Measurements from ENCODE around the gene RTN4R. TPM values are rescaled to one million over a fixed set of nuclear protein-coding genes. Genes with fewer than 3 reads are reported as not detected.

Gene RTN4R
- total RNA-seq, 1 experiment from 2014 or later: 19.0 TPM

DNA sequence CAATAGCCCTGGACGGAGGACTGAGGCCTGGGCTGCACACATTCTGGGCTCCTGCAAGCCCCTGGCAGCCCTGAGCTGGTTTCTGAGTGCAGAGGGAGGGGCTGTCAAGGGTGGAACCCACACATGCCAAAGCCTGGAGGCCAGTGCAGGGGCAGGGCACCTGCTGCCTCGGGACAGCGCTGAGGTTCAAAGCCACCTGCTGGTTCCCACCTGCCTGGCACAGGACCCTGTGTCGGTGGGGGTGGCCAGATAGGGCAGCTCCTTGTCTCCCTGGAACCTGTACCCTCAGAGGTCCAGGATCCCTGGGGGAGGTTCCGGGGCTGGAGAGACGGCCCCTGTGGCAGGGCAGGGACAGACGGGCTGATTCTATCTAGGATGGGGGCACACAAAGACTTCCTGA lies 40.8 kb downstream of the RTN4R start:
- no TSS peak for BruUV-seq (replicated peaks)
- DNase-seq (ENCODE audit: low read depth, low spot score): no peak
- POLR2A ChIA-PET: no interaction called here
- Histone ChIP-seq H3K36me3 (ENCODE audit: control insufficient read depth in 1 of 2, insufficient read depth in 2 of 2, low read length in 2 of 2) (no peaks in the 10 kb centered on the region), H3K9ac (ENCODE audit: low read length) (no peak overlapping the region), H3K79me2 (ENCODE audit: insufficient read depth, low read length) (no peaks in the 10 kb centered on the region), H3K9me3 (ENCODE audit: control insufficient read depth in 1 of 2, insufficient read depth in 1 of 2, low read depth in 1 of 2, low read length in 2 of 2) (peaks cover 0 to 8% of the 10 kb centered on the region in 2 experiments; a peak in 1 of 4 replicates), H3K4me3 (replicated peaks in 1 of 2; ENCODE audit: low read depth in 1 of 2, low read length in 2 of 2) (no peak overlapping the region), H3K9me2 (ENCODE audit: insufficient read depth) (no peaks in the 10 kb centered on the region), H2AFZ (ENCODE audit: low read depth, low read length, poor library complexity, severe bottlenecking) (no peak overlapping the region), H3K27ac (ENCODE audit: low read depth, low read length) (no peak overlapping the region), H3K27me3 (ENCODE audit: insufficient read depth, low read length) (no peaks in the 10 kb centered on the region), H4K20me1 (ENCODE audit: insufficient read depth) (no peaks in the 10 kb centered on the region), H3K4me1 (ENCODE audit: control insufficient read depth in 1 of 2, insufficient read depth in 2 of 2, low read length in 2 of 2) (no peaks in the 10 kb centered on the region), H3K4me2 (ENCODE audit: low read length) (no peak overlapping the region)
- RAD21 ChIA-PET (ENCODE audit: low non-redundant PET in 1 of 2, low total read pairs in 2 of 2, uncharacterized antibody in 2 of 2, unreplicated experiment in 2 of 2): no interaction called here
- intact Hi-C loops (cut with micrococcal nuclease): no loop called here
- TF ChIP-seq, protein P1, sequence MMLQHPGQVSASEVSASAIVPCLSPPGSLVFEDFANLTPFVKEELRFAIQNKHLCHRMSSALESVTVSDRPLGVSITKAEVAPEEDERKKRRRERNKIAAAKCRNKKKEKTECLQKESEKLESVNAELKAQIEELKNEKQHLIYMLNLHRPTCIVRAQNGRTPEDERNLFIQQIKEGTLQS (IDR thresholded peaks at IDR 0.05): no peak
- no peak for TF ChIP-seq SP1 (IDR thresholded peaks at IDR 0.05; ENCODE audit: low read depth)
- TF ChIP-seq, protein P2, sequence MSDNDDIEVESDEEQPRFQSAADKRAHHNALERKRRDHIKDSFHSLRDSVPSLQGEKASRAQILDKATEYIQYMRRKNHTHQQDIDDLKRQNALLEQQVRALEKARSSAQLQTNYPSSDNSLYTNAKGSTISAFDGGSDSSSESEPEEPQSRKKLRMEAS (IDR thresholded peaks at IDR 0.05): no peak
- no peak for TF ChIP-seq EGR1 (IDR thresholded peaks at IDR 0.05; ENCODE audit: low read depth)
- no peak for ATAC-seq
- CTCF ChIA-PET: no interaction called here

DNA sequence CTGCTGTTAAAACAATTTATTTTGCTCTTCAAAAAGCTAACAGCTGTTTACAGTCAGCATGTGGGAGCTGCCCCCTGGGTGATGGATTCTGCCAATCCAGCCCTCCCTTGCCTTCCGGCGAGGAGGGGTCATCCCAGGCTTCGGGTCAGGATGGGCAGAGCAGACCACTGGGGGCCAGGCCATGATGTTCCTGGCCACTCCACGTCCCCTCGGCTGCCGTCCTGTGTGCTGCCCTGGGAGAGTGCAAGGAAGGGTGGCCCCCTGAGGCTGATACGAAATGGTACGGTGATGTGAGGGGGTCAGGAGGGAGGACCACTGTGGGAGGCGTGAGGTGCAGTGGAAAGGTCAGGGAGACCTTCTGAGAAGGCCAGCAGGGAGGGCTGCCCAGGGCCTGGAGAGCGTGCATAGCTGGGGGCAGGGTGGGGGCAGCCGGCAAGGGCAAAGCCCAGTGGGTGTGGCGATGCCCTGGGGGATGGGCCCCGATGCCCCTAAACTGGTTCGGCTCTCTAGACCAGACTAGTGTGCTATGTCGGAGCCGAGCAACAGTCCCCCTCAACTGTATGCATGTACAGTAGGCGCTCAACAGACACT lies 41.3 kb downstream of the RTN4R start:
- no peaks in the 10 kb centered on the region for H3K36me3 ChIP-seq (ENCODE audit: control insufficient read depth in 1 of 2, insufficient read depth in 2 of 2, low read length in 2 of 2)
- H3K4me3 ChIP-seq (replicated peaks in 1 of 2; ENCODE audit: low read depth in 1 of 2, low read length in 2 of 2): no peak overlapping the region
- BruUV-seq (replicated peaks): no TSS peak
- H3K4me2 ChIP-seq (ENCODE audit: low read length): no peak overlapping the region
- H3K4me1 ChIP-seq (ENCODE audit: control insufficient read depth in 1 of 2, insufficient read depth in 2 of 2, low read length in 2 of 2): no peaks in the 10 kb centered on the region
- H2AFZ ChIP-seq (ENCODE audit: low read depth, low read length, poor library complexity, severe bottlenecking): no peak overlapping the region
- no peak for TF ChIP-seq CBX3 (IDR thresholded peaks at IDR 0.05; ENCODE audit: low read depth)
- no peak for TF ChIP-seq YY1 (IDR thresholded peaks at IDR 0.05; ENCODE audit: extremely low read depth, insufficient replicate concordance, low read depth, low read length)
- TF ChIP-seq EZH2 (IDR thresholded peaks at IDR 0.05): no peak
- TF ChIP-seq ELF1 (IDR thresholded peaks at IDR 0.05; ENCODE audit: borderline replicate concordance, low read depth): no peak
- TF ChIP-seq POLR2AphosphoS5 (IDR thresholded peaks at IDR 0.05; ENCODE audit: low read depth, low read length): no peak
- TF ChIP-seq EZH2phosphoT487 (IDR thresholded peaks at IDR 0.05; ENCODE audit: borderline replicate concordance): no peak
- TF ChIP-seq, protein P3, sequence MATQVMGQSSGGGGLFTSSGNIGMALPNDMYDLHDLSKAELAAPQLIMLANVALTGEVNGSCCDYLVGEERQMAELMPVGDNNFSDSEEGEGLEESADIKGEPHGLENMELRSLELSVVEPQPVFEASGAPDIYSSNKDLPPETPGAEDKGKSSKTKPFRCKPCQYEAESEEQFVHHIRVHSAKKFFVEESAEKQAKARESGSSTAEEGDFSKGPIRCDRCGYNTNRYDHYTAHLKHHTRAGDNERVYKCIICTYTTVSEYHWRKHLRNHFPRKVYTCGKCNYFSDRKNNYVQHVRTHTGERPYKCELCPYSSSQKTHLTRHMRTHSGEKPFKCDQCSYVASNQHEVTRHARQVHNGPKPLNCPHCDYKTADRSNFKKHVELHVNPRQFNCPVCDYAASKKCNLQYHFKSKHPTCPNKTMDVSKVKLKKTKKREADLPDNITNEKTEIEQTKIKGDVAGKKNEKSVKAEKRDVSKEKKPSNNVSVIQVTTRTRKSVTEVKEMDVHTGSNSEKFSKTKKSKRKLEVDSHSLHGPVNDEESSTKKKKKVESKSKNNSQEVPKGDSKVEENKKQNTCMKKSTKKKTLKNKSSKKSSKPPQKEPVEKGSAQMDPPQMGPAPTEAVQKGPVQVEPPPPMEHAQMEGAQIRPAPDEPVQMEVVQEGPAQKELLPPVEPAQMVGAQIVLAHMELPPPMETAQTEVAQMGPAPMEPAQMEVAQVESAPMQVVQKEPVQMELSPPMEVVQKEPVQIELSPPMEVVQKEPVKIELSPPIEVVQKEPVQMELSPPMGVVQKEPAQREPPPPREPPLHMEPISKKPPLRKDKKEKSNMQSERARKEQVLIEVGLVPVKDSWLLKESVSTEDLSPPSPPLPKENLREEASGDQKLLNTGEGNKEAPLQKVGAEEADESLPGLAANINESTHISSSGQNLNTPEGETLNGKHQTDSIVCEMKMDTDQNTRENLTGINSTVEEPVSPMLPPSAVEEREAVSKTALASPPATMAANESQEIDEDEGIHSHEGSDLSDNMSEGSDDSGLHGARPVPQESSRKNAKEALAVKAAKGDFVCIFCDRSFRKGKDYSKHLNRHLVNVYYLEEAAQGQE (IDR thresholded peaks at IDR 0.05; ENCODE audit: low read depth): no peak
- TF ChIP-seq ZNF274 (IDR thresholded peaks at IDR 0.05; ENCODE audit: low read depth, low read length): no peak
- no peak for TF ChIP-seq FOSL1 (IDR thresholded peaks at IDR 0.05; ENCODE audit: low read depth)
- TF ChIP-seq, protein P2 (IDR thresholded peaks at IDR 0.05): no peak
- TF ChIP-seq, protein P1 (IDR thresholded peaks at IDR 0.05): no peak
- TF ChIP-seq TCF7L2 (IDR thresholded peaks at IDR 0.05; ENCODE audit: borderline replicate concordance, extremely low read depth, insufficient read depth, insufficient read length): no peak
- no peak for TF ChIP-seq CEBPB (IDR thresholded peaks at IDR 0.05; ENCODE audit: low read depth)
- TF ChIP-seq RAD21 (IDR thresholded peaks at IDR 0.05; ENCODE audit: low read depth): no peak
- no peak overlapping the region for H3K9ac ChIP-seq (ENCODE audit: low read length)
- DNase-seq (ENCODE audit: low read depth, low spot score) (no peak), ATAC-seq (no peak)
- ChIA-PET RAD21 (ENCODE audit: low non-redundant PET in 1 of 2, low total read pairs in 2 of 2, uncharacterized antibody in 2 of 2, unreplicated experiment in 2 of 2) (no interaction called here), CTCF (no interaction called here), POLR2A (no interaction called here)
- H3K79me2 ChIP-seq (ENCODE audit: insufficient read depth, low read length): no peaks in the 10 kb centered on the region
- no peaks in the 10 kb centered on the region for H3K9me2 ChIP-seq (ENCODE audit: insufficient read depth)
- intact Hi-C loops (cut with micrococcal nuclease): no loop called here
- H4K20me1 ChIP-seq (ENCODE audit: insufficient read depth): no peaks in the 10 kb centered on the region
- peaks cover 0 to 8% of the 10 kb centered on the region in 2 experiments; a peak in 1 of 4 replicates for H3K9me3 ChIP-seq (ENCODE audit: control insufficient read depth in 1 of 2, insufficient read depth in 1 of 2, low read depth in 1 of 2, low read length in 2 of 2)
- H3K27me3 ChIP-seq (ENCODE audit: insufficient read depth, low read length): no peaks in the 10 kb centered on the region
- no peak overlapping the region for H3K27ac ChIP-seq (ENCODE audit: low read depth, low read length)

Data from HCT116 (cell line).